Measurements from ENCODE around the gene PDE2A. TPM values are rescaled to one million over a fixed set of nuclear protein-coding genes. Genes with fewer than 3 reads are reported as not detected.

PDE2A gene
- polyA plus RNA-seq, 3 donors from 2014 or later: not detected

- Mint-ChIP-seq H3K4me3 (peak overlapping the region; percentile 67 to 84 (median 77)), H3K27ac (no peak overlapping the region), H3K27me3 (ENCODE audit: low read depth in 3 of 3) (peaks cover 3 to 9% (median 6%) of the 10 kb centered on the region in 3 donors), H3K4me1 (peaks cover 0 to 4% of the 10 kb centered on the region in 2 donors), H3K9me3 (no peaks in the 10 kb centered on the region), H3K36me3 (no peaks in the 10 kb centered on the region)
- DNase-seq: peak; percentile 18 to 23 (median 20)
Observed at GRCh38 chr11:72642043-72642883, 32.0 kb downstream of the PDE2A start.

DNA sequence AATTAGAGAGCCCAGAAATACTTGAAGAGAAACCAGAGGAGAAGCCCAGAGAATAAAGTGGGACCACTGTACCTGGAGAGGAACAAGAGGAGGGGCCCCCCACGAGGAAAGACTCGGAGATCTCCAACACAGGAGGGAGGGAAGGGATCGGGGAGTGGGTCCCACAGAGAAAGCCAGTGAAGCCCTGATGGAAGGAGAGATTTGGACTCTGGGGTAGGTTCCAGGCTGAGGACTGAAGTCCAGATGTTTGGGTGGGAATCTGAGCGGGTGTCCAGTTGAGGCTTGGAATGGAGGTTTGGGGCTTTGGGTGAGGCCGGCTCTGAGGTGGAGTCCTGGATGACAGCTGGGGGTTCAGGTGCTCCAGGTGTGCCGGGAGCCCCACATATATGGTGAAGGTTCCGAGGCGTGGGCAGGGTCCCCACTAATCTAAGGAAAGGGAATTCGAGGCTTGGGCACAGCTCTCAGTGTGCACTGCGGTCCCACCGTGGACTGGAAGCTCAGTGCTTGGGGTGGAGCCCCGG is 32.6 kb downstream of the PDE2A start:
- Mint-ChIP-seq H3K4me1 (peaks cover 0 to 4% of the 10 kb centered on the region in 2 donors), H3K36me3 (no peaks in the 10 kb centered on the region), H3K9me3 (no peaks in the 10 kb centered on the region), H3K27ac (no peak overlapping the region), H3K27me3 (ENCODE audit: low read depth in 3 of 3) (peaks cover 3 to 14% (median 5%) of the 10 kb centered on the region in 3 donors), H3K4me3 (no peak overlapping the region)
- no peak for DNase-seq

DNA sequence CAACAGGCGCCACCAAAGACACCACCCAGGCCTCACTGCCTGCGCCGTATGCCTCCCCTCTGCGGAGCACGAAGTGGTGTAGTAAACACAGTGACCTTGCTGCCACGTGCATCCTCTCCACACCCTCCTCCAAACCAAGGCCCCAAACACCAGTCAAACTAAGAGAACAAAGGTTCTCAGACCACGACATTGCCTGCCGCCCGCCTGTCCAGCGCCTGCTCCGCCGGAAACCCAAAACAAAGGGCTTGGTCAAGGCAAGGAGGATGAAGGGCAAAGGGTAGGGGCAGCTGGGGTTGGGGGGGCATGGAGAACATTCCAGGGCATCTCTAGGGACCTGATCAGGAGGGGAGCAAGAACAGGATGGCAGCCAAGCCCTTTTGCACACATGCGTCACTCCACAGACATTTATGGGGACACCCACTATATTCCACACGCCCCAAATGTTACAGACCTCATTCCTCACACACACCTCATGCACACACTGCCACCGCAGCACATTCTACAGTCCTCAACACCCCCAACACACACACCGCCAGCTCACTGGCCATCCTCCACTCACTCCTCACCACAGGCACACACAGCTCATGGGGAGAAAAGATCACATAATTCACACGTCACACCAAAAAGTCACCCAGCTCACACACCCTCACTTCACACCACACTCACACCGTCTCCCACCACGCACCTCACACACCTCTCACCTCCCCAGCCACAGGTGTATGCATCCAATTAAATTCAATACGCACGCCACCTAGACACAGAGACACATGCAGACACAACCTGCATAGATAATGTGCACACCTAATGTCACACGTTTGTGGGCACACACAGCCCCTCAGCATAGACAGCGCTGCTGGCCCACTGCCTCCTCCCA is 34.5 kb downstream of the PDE2A start:
- H3K4me3 Mint-ChIP-seq: no peak overlapping the region
- no peak for DNase-seq
- H3K4me1 Mint-ChIP-seq: peaks cover 0 to 4% of the 10 kb centered on the region in 2 donors
- H3K9me3 Mint-ChIP-seq: no peaks in the 10 kb centered on the region
- peaks cover 3 to 16% (median 5%) of the 10 kb centered on the region in 3 donors for H3K27me3 Mint-ChIP-seq (ENCODE audit: low read depth in 3 of 3)
- H3K27ac Mint-ChIP-seq: no peak overlapping the region
- H3K36me3 Mint-ChIP-seq: no peaks in the 10 kb centered on the region

- no peak overlapping the region for H3K27ac Mint-ChIP-seq
- peaks cover 0 to 16% (median 3%) of the 10 kb centered on the region in 3 donors for H3K27me3 Mint-ChIP-seq (ENCODE audit: low read depth in 3 of 3)
- no peaks in the 10 kb centered on the region for H3K9me3 Mint-ChIP-seq
- no peaks in the 10 kb centered on the region for H3K36me3 Mint-ChIP-seq
- H3K4me1 Mint-ChIP-seq: no peaks in the 10 kb centered on the region
- H3K4me3 Mint-ChIP-seq: peak overlapping the region in 1 of 5 donors; percentile 23
- no peak for DNase-seq
Observed at GRCh38 chr11:72637926-72638325, 36.3 kb downstream of the PDE2A start.

DNA sequence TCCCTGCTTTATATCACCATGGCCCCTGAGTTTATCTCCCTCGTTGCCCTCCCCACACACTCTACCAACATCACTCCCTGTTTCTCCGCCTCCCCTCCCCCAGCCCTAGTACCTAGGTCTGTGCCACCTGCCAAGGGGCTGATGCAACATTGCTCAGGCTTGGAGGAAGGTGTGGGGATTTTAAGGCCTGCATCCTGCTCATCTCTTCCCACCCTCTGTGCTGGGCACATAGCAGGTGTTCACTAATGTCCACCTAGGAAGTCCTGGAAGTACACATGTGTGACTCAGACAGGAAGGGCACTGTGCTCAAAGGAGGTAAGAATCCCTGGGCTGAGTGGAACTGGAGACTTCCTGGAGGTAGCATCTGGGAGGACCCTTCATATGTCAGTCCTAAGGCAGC is 37.0 kb downstream of the PDE2A start:
- peaks cover 0 to 16% (median 3%) of the 10 kb centered on the region in 3 donors for H3K27me3 Mint-ChIP-seq (ENCODE audit: low read depth in 3 of 3)
- DNase-seq: no peak
- H3K36me3 Mint-ChIP-seq: no peaks in the 10 kb centered on the region
- H3K4me1 Mint-ChIP-seq: no peaks in the 10 kb centered on the region
- H3K4me3 Mint-ChIP-seq: no peak overlapping the region
- H3K27ac Mint-ChIP-seq: no peak overlapping the region
- H3K9me3 Mint-ChIP-seq: no peaks in the 10 kb centered on the region

GRCh38 chr11:72636376-72636775 is 37.8 kb downstream of the PDE2A start:
- H3K9me3 Mint-ChIP-seq: no peaks in the 10 kb centered on the region
- no peaks in the 10 kb centered on the region for H3K4me1 Mint-ChIP-seq
- H3K27me3 Mint-ChIP-seq (ENCODE audit: low read depth in 3 of 3): peaks cover 0 to 16% (median 3%) of the 10 kb centered on the region in 3 donors
- H3K27ac Mint-ChIP-seq: no peak overlapping the region
- H3K36me3 Mint-ChIP-seq: no peaks in the 10 kb centered on the region
- DNase-seq: no peak
- H3K4me3 Mint-ChIP-seq: no peak overlapping the region

DNA sequence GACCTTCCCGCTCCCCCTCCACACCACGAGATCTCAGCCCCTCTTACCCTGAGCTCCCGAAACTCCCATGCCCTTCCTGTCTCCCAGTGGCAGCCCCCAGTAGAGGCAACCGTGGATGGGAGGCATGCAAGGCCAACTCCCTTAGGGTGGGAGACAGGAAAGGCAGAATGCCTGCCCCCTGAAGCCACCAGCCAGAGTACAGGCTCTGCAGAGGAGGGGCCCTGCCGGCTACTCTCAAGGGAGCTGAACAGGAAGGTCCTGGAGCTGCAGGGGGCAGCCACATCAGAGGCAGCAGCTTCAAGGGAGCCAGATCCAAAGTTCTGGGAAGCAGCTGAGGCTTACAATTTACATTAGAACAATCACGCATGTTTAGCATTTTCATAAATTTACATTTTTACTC is 38.3 kb downstream of the PDE2A start:
- H3K27me3 Mint-ChIP-seq (ENCODE audit: low read depth in 3 of 3): peaks cover 0 to 16% (median 3%) of the 10 kb centered on the region in 3 donors
- no peak for DNase-seq
- H3K36me3 Mint-ChIP-seq: no peaks in the 10 kb centered on the region
- no peak overlapping the region for H3K27ac Mint-ChIP-seq
- H3K4me3 Mint-ChIP-seq: no peak overlapping the region
- no peaks in the 10 kb centered on the region for H3K4me1 Mint-ChIP-seq
- no peaks in the 10 kb centered on the region for H3K9me3 Mint-ChIP-seq

DNA sequence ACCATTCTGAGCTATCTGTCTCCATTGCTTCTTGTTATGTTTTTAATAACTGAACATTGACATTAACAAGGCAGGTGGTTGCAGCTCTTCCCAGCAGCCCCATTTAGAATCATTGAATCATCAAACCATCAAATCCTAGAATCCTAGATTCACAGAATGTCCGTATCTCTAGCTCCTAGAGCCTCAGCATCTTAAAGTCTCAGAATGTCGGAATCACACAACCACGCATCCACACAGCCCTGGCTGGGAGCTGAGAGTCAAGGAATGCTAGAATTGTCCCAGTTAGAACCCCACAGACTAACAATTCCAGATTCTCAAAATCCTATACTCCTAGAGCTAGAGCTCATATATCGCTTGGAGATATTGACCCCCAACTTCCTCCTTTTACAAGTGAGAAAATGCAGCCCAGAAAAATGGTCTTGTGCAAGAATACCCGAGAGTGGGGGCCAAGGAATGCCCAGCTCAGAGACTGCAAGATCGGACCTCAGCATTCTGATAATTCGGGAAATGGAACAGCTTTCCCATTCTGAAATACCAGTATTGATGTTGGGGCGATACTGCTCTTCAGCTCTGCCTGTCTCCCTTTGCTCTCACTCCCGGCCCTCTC is 38.8 kb downstream of the PDE2A start:
- Mint-ChIP-seq H3K27ac (no peak overlapping the region), H3K27me3 (ENCODE audit: low read depth in 3 of 3) (peaks cover 0 to 16% (median 3%) of the 10 kb centered on the region in 3 donors), H3K36me3 (no peaks in the 10 kb centered on the region), H3K9me3 (no peaks in the 10 kb centered on the region), H3K4me3 (no peak overlapping the region), H3K4me1 (no peaks in the 10 kb centered on the region)
- DNase-seq: no peak

DNA sequence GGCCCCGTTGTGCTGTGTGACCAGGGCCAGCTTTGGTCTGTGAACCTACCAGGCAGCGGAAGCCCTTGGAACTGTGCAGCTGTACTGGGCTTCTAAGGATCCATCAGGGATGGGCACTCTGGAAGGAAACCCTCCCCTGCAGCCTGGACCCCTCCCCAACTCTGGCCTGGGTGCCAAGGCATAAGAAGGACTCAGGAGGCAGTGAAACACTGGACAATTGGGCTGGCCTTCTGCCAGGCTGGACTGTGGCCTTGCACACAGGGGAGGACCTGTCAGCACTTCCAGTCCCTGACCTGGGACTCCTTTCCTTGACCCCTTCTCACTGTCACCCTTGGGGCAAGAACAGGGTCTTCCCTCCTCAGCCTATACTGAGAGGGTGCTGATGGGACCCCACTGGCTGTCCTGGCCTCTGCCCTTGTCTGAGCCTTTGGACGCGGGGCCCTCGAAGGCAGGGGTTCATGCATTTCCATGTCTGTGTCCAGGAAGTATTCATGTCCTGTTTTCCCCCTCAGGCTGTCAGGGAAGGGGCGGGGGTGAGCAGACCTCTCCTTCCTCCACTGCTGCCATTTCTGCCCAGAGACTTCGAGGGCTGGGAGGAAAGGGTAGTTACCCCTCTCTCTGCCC is 39.6 kb downstream of the PDE2A start:
- Mint-ChIP-seq H3K4me3 (no peak overlapping the region), H3K36me3 (no peaks in the 10 kb centered on the region), H3K27ac (no peak overlapping the region), H3K9me3 (no peaks in the 10 kb centered on the region), H3K4me1 (no peaks in the 10 kb centered on the region), H3K27me3 (ENCODE audit: low read depth in 3 of 3) (peaks cover 0 to 16% (median 3%) of the 10 kb centered on the region in 3 donors)
- no peak for DNase-seq

DNA sequence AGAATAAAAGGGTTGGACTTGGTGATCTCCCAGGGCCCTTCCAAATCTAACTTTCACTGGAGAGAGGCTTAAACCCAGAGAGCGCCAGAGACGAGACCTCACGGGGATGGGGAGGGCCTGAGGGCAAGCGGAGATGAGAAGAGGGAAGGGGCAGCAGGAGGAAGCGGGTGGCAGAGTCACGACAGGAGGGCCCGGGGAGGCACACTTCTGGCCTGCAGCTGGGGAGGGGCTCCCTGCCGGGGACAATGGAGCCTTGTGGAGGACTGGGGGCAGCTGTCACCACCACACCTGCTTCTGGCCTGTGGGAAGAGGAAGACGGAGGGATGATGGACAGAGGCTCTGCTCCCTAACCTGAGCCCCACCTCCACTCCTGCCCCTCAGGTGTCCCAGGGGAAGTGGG is 40.2 kb downstream of the PDE2A start:
- Mint-ChIP-seq H3K27ac (no peak overlapping the region), H3K27me3 (ENCODE audit: low read depth in 3 of 3) (peaks cover 0 to 16% (median 3%) of the 10 kb centered on the region in 3 donors), H3K4me3 (no peak overlapping the region), H3K9me3 (no peaks in the 10 kb centered on the region), H3K36me3 (no peaks in the 10 kb centered on the region), H3K4me1 (no peaks in the 10 kb centered on the region)
- no peak for DNase-seq

- H3K4me3 Mint-ChIP-seq: no peak overlapping the region
- DNase-seq: no peak
- H3K36me3 Mint-ChIP-seq: no peaks in the 10 kb centered on the region
- no peak overlapping the region for H3K27ac Mint-ChIP-seq
- peaks cover 0 to 13% (median 3%) of the 10 kb centered on the region in 3 donors for H3K27me3 Mint-ChIP-seq (ENCODE audit: low read depth in 3 of 3)
- no peaks in the 10 kb centered on the region for H3K4me1 Mint-ChIP-seq
- no peaks in the 10 kb centered on the region for H3K9me3 Mint-ChIP-seq
Observed at GRCh38 chr11:72633068-72633467, 41.2 kb downstream of the PDE2A start.

- no peak overlapping the region for H3K27ac Mint-ChIP-seq
- peaks cover 0 to 5% (median 1%) of the 10 kb centered on the region in 3 donors for H3K27me3 Mint-ChIP-seq (ENCODE audit: low read depth in 3 of 3)
- DNase-seq: no peak
Observed at GRCh38 chr11:72631806-72632731, 42.2 kb downstream of the PDE2A start.

More at GRCh38 chr11:72631806-72632731, 42.2 kb downstream of the PDE2A start:
- no peaks in the 10 kb centered on the region for H3K4me1 Mint-ChIP-seq
- no peaks in the 10 kb centered on the region for H3K36me3 Mint-ChIP-seq
- H3K9me3 Mint-ChIP-seq: no peaks in the 10 kb centered on the region
- no peak overlapping the region for H3K4me3 Mint-ChIP-seq

Measured in immature natural killer cell (primary cell).